ENCODE data around the gene CAPRIN2. TPM values are rescaled to one million over a fixed set of nuclear protein-coding genes. Genes with fewer than 3 reads are reported as not detected.

The CAPRIN2 gene
- total RNA-seq, 6 experiments from 2014 or later = 13.3 to 21.4 (median 19.1) TPM

DNA sequence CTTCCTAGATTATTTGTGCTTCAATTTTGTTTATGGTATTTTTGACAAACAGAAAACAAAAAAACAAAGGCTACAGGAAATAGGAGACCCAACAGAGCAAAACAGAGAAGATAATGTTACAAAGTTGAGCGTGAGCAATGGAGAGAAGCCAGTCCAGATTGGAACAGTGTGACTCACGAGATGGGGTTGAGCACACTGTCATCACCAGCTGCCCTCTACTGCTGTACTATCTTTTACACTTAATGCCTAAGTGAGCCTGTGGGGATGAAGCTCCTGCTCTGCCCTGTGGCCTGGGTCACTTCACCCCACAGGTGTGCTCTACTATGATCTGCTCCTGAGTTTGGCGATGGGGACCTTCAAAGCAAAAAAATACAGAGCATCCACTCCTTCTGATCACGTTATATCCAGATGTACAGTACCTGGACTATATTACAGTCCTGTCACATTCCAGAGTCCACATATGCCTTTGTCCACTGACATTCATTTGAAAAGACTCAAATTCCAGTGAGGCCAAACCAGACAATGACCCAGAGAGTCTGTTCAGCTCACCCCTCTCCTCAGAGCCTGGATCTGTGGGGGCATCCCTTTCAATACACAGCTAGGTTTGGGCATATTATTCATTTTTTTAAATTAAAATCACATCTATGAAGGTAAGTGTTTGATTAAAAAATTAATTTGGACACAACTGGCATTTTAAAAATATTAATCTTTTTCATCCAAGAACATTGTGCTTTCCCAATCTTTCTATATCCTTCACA lies 63.5 kb downstream of the CAPRIN2 start:
- H3K4me3 Mint-ChIP-seq = peak overlapping the region; percentile 48
- TF ChIP-seq CTCF (IDR thresholded peaks at IDR 0.05) = no peak
- DNase-seq = peak; percentile 73
- H3K27me3 Mint-ChIP-seq (ENCODE audit: insufficient read depth) = no peaks in the 10 kb centered on the region; the same call in 1 of the 2 replicates
- peaks cover 66% of the 10 kb centered on the region for H3K4me1 Mint-ChIP-seq (ENCODE audit: low read depth)
- H3K27ac Mint-ChIP-seq = peak overlapping the region; percentile 70
- 0 out of 2 replicates have a peak, but pooled peaks cover 3% of the 10 kb centered on the region for H3K36me3 Mint-ChIP-seq (ENCODE audit: low read depth)
- H3K9me3 Mint-ChIP-seq = no peaks in the 10 kb centered on the region

- Mint-ChIP-seq H3K9me3 (no peaks in the 10 kb centered on the region), H3K27ac (peak overlapping the region; percentile 11; the same call in 1 of the 2 replicates), H3K27me3 (ENCODE audit: insufficient read depth) (no peaks in the 10 kb centered on the region), H3K4me3 (no peak overlapping the region), H3K36me3 (ENCODE audit: low read depth) (peaks cover 7% of the 10 kb centered on the region), H3K4me1 (ENCODE audit: low read depth) (peaks cover 39% of the 10 kb centered on the region)
- DNase-seq = no peak
- TF ChIP-seq CTCF (IDR thresholded peaks at IDR 0.05) = no peak
Observed at GRCh38 chr12:30687265-30687986, 67.3 kb downstream of the CAPRIN2 start.

DNA sequence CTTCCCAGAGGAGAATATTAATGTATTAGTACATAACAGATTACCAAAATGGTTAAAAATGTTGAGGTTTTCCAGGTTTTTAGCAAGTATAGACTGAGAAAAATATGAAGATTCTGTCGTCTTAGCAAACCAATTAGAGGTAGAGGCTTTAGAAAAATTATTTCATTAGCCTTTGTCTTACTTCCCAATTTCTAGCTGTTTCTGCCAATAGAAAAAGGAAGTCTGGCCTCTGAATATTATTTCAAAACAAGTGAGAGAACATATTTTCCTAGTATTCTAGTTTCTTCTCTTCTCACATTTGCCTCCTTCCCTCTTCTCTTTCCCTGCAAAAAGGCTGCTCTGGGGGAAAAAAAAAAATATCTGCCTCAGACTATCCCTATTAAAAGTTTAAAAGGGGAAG lies 75.5 kb downstream of the CAPRIN2 start:
- no peak for DNase-seq
- Mint-ChIP-seq H3K27ac (no peak overlapping the region), H3K9me3 (no peaks in the 10 kb centered on the region), H3K4me1 (ENCODE audit: low read depth) (no peaks in the 10 kb centered on the region), H3K36me3 (ENCODE audit: low read depth) (peaks cover 29% of the 10 kb centered on the region), H3K4me3 (no peak overlapping the region), H3K27me3 (ENCODE audit: insufficient read depth) (no peaks in the 10 kb centered on the region)
- TF ChIP-seq CTCF (IDR thresholded peaks at IDR 0.05) = no peak

DNA sequence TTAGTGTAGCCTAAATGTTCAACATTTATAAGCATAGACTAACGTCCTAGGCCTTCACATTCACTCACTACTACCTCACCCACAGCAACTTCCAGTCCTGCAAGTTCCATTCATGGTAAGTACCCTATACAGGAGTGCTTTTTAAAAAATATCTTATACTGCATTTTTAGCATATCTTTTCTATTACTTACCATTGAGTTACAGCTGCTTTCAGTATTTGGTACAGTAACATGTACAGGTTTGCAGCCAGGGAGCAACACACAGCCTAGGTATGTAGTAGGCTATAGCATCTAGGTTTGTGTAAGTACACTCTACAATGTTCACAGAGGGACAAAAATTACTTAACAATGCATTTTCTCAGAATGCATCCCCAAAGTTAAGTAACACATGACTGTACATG lies 76.5 kb downstream of the CAPRIN2 start:
- no peak overlapping the region for H3K4me3 Mint-ChIP-seq

GRCh38 chr12:30661210-30661609 lies 93.5 kb downstream of the CAPRIN2 start:
- no peak for TF ChIP-seq CTCF (IDR thresholded peaks at IDR 0.05)
- DNase-seq = no peak
- Mint-ChIP-seq H3K36me3 (ENCODE audit: low read depth) (peaks cover 20% of the 10 kb centered on the region), H3K27me3 (ENCODE audit: insufficient read depth) (no peaks in the 10 kb centered on the region), H3K9me3 (no peaks in the 10 kb centered on the region), H3K4me1 (ENCODE audit: low read depth) (peaks cover 8% of the 10 kb centered on the region), H3K27ac (no peak overlapping the region), H3K4me3 (no peak overlapping the region)

More for the DNA sequence above, 76.5 kb downstream of the CAPRIN2 start:
- H3K4me1 Mint-ChIP-seq (ENCODE audit: low read depth) = no peaks in the 10 kb centered on the region
- H3K27me3 Mint-ChIP-seq (ENCODE audit: insufficient read depth) = no peaks in the 10 kb centered on the region
- TF ChIP-seq CTCF (IDR thresholded peaks at IDR 0.05) = no peak
- H3K27ac Mint-ChIP-seq = no peak overlapping the region
- H3K36me3 Mint-ChIP-seq (ENCODE audit: low read depth) = peaks cover 26% of the 10 kb centered on the region
- no peak for DNase-seq
- no peaks in the 10 kb centered on the region for H3K9me3 Mint-ChIP-seq

Other genes starting within 250 kb of the CAPRIN2 start
- 10 to 100 TPM; 44.4 to 53.3 (median 44.7) TPM for gene IPO8, start 59.1 kb downstream of the CAPRIN2 start, total RNA-seq (2021; fragmentation: NEBNext Ultra II Directional; extraction: Animal tissue kit (Norgen Biotek cat#: 25700))
- gene TSPAN11, start 171.8 kb upstream of the CAPRIN2 start, total RNA-seq (2021; fragmentation: NEBNext Ultra II Directional; extraction: Animal tissue kit (Norgen Biotek cat#: 25700)) = under 1 TPM in 2 of 6 experiments, not detected in 4; 0.17 to 0.18 TPM

All from HFFc6 (cell line).